ENCODE measurements around the gene IL17REL. TPM values are rescaled to one million over a fixed set of nuclear protein-coding genes. Genes with fewer than 3 reads are reported as not detected.

The IL17REL gene
- total RNA-seq, 4 donors from 2014 or later = not detected

GRCh38 chr22:49966774-49967705 is 45.5 kb downstream of the IL17REL start:
- 35 to 60% methylated on average over 5 to 18 of the region's 36 CpGs for WGBS, 2 donors
- H3K4me1 ChIP-seq = peaks cover 77 to 97% (median 86%) of the 10 kb centered on the region in 3 donors

GRCh38 chr22:49966041-49966773 is 46.4 kb downstream of the IL17REL start:
- no peak for TF ChIP-seq CTCF (IDR thresholded peaks at IDR 0.05)
- TF ChIP-seq POLR2A (IDR thresholded peaks at IDR 0.05) = no peak
- H3K9me3 ChIP-seq = no peaks in the 10 kb centered on the region
- peaks cover 69 to 89% (median 78%) of the 10 kb centered on the region in 3 donors for H3K4me1 ChIP-seq
- intact Hi-C loops (cut with DNase I) = no loop called here
- H3K4me3 ChIP-seq = peak overlapping the region in 2 of 4 donors; percentile 8 to 92
- WGBS, 2 donors = 40 to 56% methylated on average over 1 to 6 of the region's 11 CpGs
- peak overlapping the region; percentile 66 to 100 (median 92) for H3K27ac ChIP-seq
- no peak for DNase-seq
- H3K36me3 ChIP-seq = peaks cover 23 to 45% (median 29%) of the 10 kb centered on the region in 3 donors
- H3K27me3 ChIP-seq = no peaks in the 10 kb centered on the region

More at GRCh38 chr22:49966774-49967705, 45.5 kb downstream of the IL17REL start:
- TF ChIP-seq POLR2A (IDR thresholded peaks at IDR 0.05) = peak in 1 of 4 donors; percentile 16
- no peak for TF ChIP-seq CTCF (IDR thresholded peaks at IDR 0.05)
- Histone ChIP-seq H3K27me3 (no peaks in the 10 kb centered on the region), H3K27ac (peak overlapping the region; percentile 66 to 100 (median 92)), H3K36me3 (peaks cover 19 to 38% (median 23%) of the 10 kb centered on the region in 3 donors), H3K9me3 (no peaks in the 10 kb centered on the region), H3K4me3 (peak overlapping the region in 3 of 4 donors; percentile 6 to 92 (median 8))
- intact Hi-C loops (cut with DNase I) = no loop called here
- no peak for DNase-seq

- Histone ChIP-seq H3K36me3 (peaks cover 23 to 45% (median 29%) of the 10 kb centered on the region in 3 donors), H3K27me3 (no peaks in the 10 kb centered on the region), H3K4me1 (peaks cover 61 to 80% (median 69%) of the 10 kb centered on the region in 3 donors), H3K4me3 (peak overlapping the region in 2 of 4 donors; percentile 78 to 92), H3K27ac (peak overlapping the region; percentile 23 to 100 (median 92)), H3K9me3 (no peaks in the 10 kb centered on the region)
- 54 to 77% methylated on average over 3 to 12 of the region's 22 CpGs for WGBS, 2 donors
- intact Hi-C loops (cut with DNase I) = no loop called here
- TF ChIP-seq POLR2A (IDR thresholded peaks at IDR 0.05) (no peak), CTCF (IDR thresholded peaks at IDR 0.05) (no peak)
- DNase-seq = no peak
Measured at GRCh38 chr22:49965091-49966040, 47.2 kb downstream of the IL17REL start.

GRCh38 chr22:49964136-49965090 is 48.2 kb downstream of the IL17REL start:
- peaks cover 23 to 45% (median 29%) of the 10 kb centered on the region in 3 donors for H3K36me3 ChIP-seq
- intact Hi-C loops (cut with DNase I) = no loop called here
- H3K9me3 ChIP-seq = no peaks in the 10 kb centered on the region
- H3K27me3 ChIP-seq = no peaks in the 10 kb centered on the region
- TF ChIP-seq CTCF (IDR thresholded peaks at IDR 0.05) = no peak
- WGBS, 2 donors = 46 to 65% methylated on average over 5 to 10 of the region's 19 CpGs
- H3K27ac ChIP-seq = peak overlapping the region; percentile 16 to 100 (median 92)
- no peak for DNase-seq
- H3K4me1 ChIP-seq = peaks cover 62 to 78% (median 70%) of the 10 kb centered on the region in 3 donors
- peak overlapping the region in 3 of 4 donors; percentile 78 to 92 (median 86) for H3K4me3 ChIP-seq
